GM19397 (cell line): ENCODE measurements around the gene SDC1.

Source experiments
- ATAC-seq: cut with Tn5 transposase; IDR thresholded peaks from one replicate; pipeline ENCODE4 v1.9.1; 2021; ENCODE audit warnings: mild to moderate bottlenecking, moderate library complexity; ENCODE audit not compliant: unreplicated experiment

The SDC1 gene

GRCh38 chr2:20173064-20173463 is 51.9 kb downstream of the SDC1 start:
- no peak for ATAC-seq

- no peak for ATAC-seq
Measured at GRCh38 chr2:20172273-20173055, 52.5 kb downstream of the SDC1 start.

- ATAC-seq = no peak
Measured at GRCh38 chr2:20171445-20171977, 53.4 kb downstream of the SDC1 start.

GRCh38 chr2:20170704-20171250 is 54.2 kb downstream of the SDC1 start:
- ATAC-seq = no peak

- no peak for ATAC-seq
Measured at GRCh38 chr2:20169796-20170703, 54.9 kb downstream of the SDC1 start.

GRCh38 chr2:20168727-20169696 is 55.9 kb downstream of the SDC1 start:
- ATAC-seq = no peak

- ATAC-seq = no peak
Measured at GRCh38 chr2:20168048-20168726, 56.7 kb downstream of the SDC1 start.

GRCh38 chr2:20167356-20167755 is 57.6 kb downstream of the SDC1 start:
- ATAC-seq = no peak

GRCh38 chr2:20165677-20166509 is 59.0 kb downstream of the SDC1 start:
- ATAC-seq = no peak

GRCh38 chr2:20164734-20165478 is 60.0 kb downstream of the SDC1 start:
- no peak for ATAC-seq

GRCh38 chr2:20164061-20164733 is 60.7 kb downstream of the SDC1 start:
- ATAC-seq = no peak

- ATAC-seq = no peak
Measured at GRCh38 chr2:20159411-20160070, 65.4 kb downstream of the SDC1 start.

GRCh38 chr2:20157193-20157891 is 67.6 kb downstream of the SDC1 start:
- ATAC-seq = no peak

- ATAC-seq = no peak
Measured at GRCh38 chr2:20156836-20157192, 68.1 kb downstream of the SDC1 start.

GRCh38 chr2:20156076-20156759 is 68.7 kb downstream of the SDC1 start:
- ATAC-seq = no peak
